SU-DHL-6 (cell line): ENCODE data around the gene SLC39A11.

Experiments
- CTCF ChIP-seq: fragments of 200-600 bp; sonication (generic); IDR thresholded peaks from one replicate; pipeline ENCODE4 v1.5.1; 2017; ENCODE audit warnings: antibody characterized with exemption, mild to moderate bottlenecking, low read length, moderate library complexity; ENCODE audit not compliant: insufficient read depth, poor library complexity, severe bottlenecking
- EZH2phosphoT487 ChIP-seq: fragments of 200-600 bp; sonication (generic), shearing (Covaris generic); conservative IDR thresholded peaks from 2 replicates; pipeline ENCODE4 v1.6.1; 2018; ENCODE audit warnings: mild to moderate bottlenecking, antibody characterized with exemption, low read length, moderate library complexity, mixed read lengths

DNA sequence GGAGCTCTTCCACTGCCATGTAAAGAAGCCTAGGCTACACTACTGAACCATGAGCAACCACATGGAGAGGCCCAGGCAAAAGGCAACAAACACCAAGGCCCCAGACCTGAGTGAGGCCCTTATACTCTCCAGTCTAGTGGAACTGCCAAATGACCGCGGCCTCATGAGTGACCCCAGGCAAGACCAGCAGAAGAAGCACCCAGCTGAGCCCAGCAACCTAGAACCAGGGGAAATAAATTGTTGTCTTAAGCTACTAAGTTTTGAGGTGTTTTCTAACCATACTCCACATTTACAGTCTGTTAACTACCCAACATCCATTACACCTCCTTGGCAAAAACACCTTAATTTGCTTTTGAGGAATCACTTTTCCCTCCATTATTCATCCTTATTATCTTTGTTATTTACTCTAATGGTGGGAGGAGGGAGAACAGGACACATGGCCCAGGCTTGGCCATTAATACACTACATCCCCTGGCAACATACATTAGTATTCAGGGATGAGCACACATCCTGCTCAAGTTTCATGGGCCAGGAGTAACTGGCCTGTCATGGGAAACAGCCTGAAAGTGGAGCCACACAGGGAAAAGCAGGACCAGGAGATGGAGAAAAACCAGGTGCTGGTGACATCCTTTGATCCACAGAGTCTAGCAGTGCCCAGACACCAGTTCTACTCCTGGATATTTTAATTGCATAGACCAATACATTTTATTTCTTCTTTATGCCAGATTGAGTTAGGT, 26.2 kb downstream of the SLC39A11 start:
- TF ChIP-seq CTCF = no peak
- no peak for TF ChIP-seq EZH2phosphoT487
